ENCODE measurements around the gene PRND.
"Not testable (repeated sequence)": the region's sequence is repeated elsewhere in the genome, so short reads cannot be mapped to it uniquely, and the experiment has no call there.

PRND gene

GRCh38 chr20:4721719-4722118 is at the start of gene PRND:
TSS of gene PRND (plus strand) at chr20:4721909. CDS start at chr20:4724552, 2,643 bp downstream.
- no peak for DNase-seq (ENCODE audit: low read depth in 1 of 2, low spot score in 1 of 2)

- DNase-seq (ENCODE audit: low read depth in 1 of 2, low spot score in 1 of 2) = no peak
These were observed 48.8 kb upstream of the PRND start for GRCh38 chr20:4672948-4673347.

- DNase-seq (ENCODE audit: low read depth in 1 of 2, low spot score in 1 of 2) = no peak
These were observed 48.2 kb upstream of the PRND start for GRCh38 chr20:4673371-4674001.

- DNase-seq (ENCODE audit: low read depth in 1 of 2, low spot score in 1 of 2) = no peak
These were observed 47.0 kb upstream of the PRND start for GRCh38 chr20:4674672-4675071.

- DNase-seq (ENCODE audit: low read depth in 1 of 2, low spot score in 1 of 2) = no peak
These were observed 43.9 kb upstream of the PRND start for GRCh38 chr20:4677846-4678245.

GRCh38 chr20:4681401-4681800 is 40.3 kb upstream of the PRND start:
- no peak for DNase-seq (ENCODE audit: low read depth in 1 of 2, low spot score in 1 of 2)

- no peak for DNase-seq (ENCODE audit: low read depth in 1 of 2, low spot score in 1 of 2)
These were observed 39.7 kb upstream of the PRND start for GRCh38 chr20:4681991-4682401.

GRCh38 chr20:4682682-4683081 is 39.0 kb upstream of the PRND start:
- DNase-seq (ENCODE audit: low read depth in 1 of 2, low spot score in 1 of 2) = no peak

GRCh38 chr20:4683261-4683660 is 38.4 kb upstream of the PRND start:
- no peak for DNase-seq (ENCODE audit: low read depth in 1 of 2, low spot score in 1 of 2)

- DNase-seq (ENCODE audit: low read depth in 1 of 2, low spot score in 1 of 2) = no peak
These were observed 36.8 kb upstream of the PRND start for GRCh38 chr20:4684837-4685413.

- no peak for DNase-seq (ENCODE audit: low read depth in 1 of 2, low spot score in 1 of 2)
These were observed 35.8 kb upstream of the PRND start for GRCh38 chr20:4685923-4686221.

- DNase-seq (ENCODE audit: low read depth in 1 of 2, low spot score in 1 of 2) = no peak
These were observed 33.4 kb upstream of the PRND start for GRCh38 chr20:4688305-4688704.

GRCh38 chr20:4689220-4689619 is 32.5 kb upstream of the PRND start:
- DNase-seq (ENCODE audit: low read depth in 1 of 2, low spot score in 1 of 2) = no peak

- DNase-seq (ENCODE audit: low read depth in 1 of 2, low spot score in 1 of 2) = no peak
These were observed 30.0 kb upstream of the PRND start for GRCh38 chr20:4691753-4692152.

- no peak for DNase-seq (ENCODE audit: low read depth in 1 of 2, low spot score in 1 of 2)
These were observed 27.6 kb upstream of the PRND start for GRCh38 chr20:4694076-4694475.

- no peak for DNase-seq (ENCODE audit: low read depth in 1 of 2, low spot score in 1 of 2)
These were observed 24.4 kb upstream of the PRND start for GRCh38 chr20:4697189-4697830.

GRCh38 chr20:4697831-4698221 is 23.9 kb upstream of the PRND start:
- DNase-seq (ENCODE audit: low read depth in 1 of 2, low spot score in 1 of 2) = no peak

GRCh38 chr20:4699216-4699615 is 22.5 kb upstream of the PRND start:
- DNase-seq (ENCODE audit: low read depth in 1 of 2, low spot score in 1 of 2) = no peak

GRCh38 chr20:4699957-4700356 is 21.8 kb upstream of the PRND start:
- no peak for DNase-seq (ENCODE audit: low read depth in 1 of 2, low spot score in 1 of 2)

- DNase-seq (ENCODE audit: low read depth in 1 of 2, low spot score in 1 of 2) = no peak
These were observed 19.0 kb upstream of the PRND start for GRCh38 chr20:4702562-4703280.

- DNase-seq (ENCODE audit: low read depth in 1 of 2, low spot score in 1 of 2) = no peak
These were observed 18.4 kb upstream of the PRND start for GRCh38 chr20:4703281-4703676.

- DNase-seq (ENCODE audit: low read depth in 1 of 2, low spot score in 1 of 2) = not testable (repeated sequence)
These were observed 14.8 kb upstream of the PRND start for GRCh38 chr20:4706941-4707340.
